ENCODE results near the gene DHCR24.

The DHCR24 gene

GRCh38 chr1:54889132-54889725, 2.2 kb upstream of the DHCR24 start:
- CTCF ChIA-PET: no interaction called here
- POLR2A ChIA-PET: no interaction called here
- no peak for DNase-seq (ENCODE audit: extremely low spot score)
- TF ChIP-seq CTCF (IDR thresholded peaks at IDR 0.05; ENCODE audit: control extremely low read depth, extremely low read depth, low read depth, missing control alignments): no peak

- DNase-seq (ENCODE audit: extremely low spot score): no peak
These were observed 1.2 kb upstream of the DHCR24 start for GRCh38 chr1:54888080-54888733.

GRCh38 chr1:54887665-54888071, 673 bp upstream of the DHCR24 start:
- TF ChIP-seq CTCF (IDR thresholded peaks at IDR 0.05; ENCODE audit: control extremely low read depth, extremely low read depth, low read depth, missing control alignments): no peak
- DNase-seq (ENCODE audit: extremely low spot score): no peak
- POLR2A ChIA-PET: no interaction called here
- CTCF ChIA-PET: interaction anchor here (1.0 to 3.8 kb wide), 5 partner anchors 13 to 57 kb away, joined by 3 to 17 read pairs (median 3); no protein-coding TSS in a partner anchor

More at GRCh38 chr1:54888080-54888733, 1.2 kb upstream of the DHCR24 start:
- ChIA-PET CTCF (interaction anchor here (1.0 to 3.8 kb wide), 4 partner anchors 13 to 29 kb away, joined by 3 to 17 read pairs (median 3); no protein-coding TSS in a partner anchor), POLR2A (no interaction called here)
- TF ChIP-seq CTCF (IDR thresholded peaks at IDR 0.05; ENCODE audit: control extremely low read depth, extremely low read depth, low read depth, missing control alignments): no peak

DNA sequence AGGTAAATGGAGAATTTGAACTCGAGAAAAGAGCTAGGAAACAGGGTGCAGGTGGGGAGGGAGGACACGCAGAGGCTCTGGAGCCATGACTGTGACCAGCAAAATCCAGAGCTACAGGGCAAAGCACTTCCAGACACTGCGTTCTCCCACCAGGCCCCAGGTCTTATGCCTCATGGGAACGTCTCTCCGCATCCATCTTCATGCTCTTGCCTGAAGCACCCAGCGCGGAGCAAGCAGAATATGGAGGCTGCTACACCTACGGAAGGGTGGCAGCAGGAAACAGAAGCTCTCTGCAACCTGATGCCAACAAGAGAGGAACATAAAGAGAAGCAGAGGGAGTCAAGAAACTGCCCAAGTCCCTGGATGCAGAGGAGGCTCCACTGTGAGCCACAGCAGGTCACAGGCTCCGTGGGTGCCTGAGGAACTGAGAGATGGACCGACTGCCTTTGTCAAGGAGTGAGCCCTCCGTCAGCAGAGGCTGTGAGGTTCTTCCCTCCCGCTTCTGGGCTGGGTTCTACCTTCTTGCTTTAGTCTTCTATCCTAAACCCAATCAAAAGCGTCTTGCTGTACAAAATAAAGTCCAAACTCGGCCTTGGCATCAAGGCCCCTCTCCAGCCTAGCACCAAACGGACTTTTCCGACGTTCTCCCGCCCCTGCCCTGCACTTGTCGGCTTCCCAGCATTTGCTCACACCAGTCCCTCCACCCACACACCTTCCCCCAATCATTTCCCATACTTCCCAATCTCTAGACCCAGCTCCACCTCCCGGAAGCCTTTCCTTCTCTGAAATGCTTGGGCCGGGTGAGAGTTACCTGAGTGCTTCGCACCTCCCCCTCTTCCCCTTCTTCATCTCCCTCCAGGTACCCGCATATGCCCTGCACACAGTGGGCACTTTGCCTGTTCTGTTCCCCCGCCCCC, 930 bp downstream of the DHCR24 start:
- TF ChIP-seq CTCF (IDR thresholded peaks at IDR 0.05; ENCODE audit: control extremely low read depth, extremely low read depth, low read depth, missing control alignments): no peak
- ChIA-PET CTCF (interaction anchor here (0.8 to 3.8 kb wide), 4 partner anchors 11 to 59 kb away, joined by 3 to 17 read pairs (median 4); no protein-coding TSS in a partner anchor), POLR2A (no interaction called here)
- no peak for DNase-seq (ENCODE audit: extremely low spot score)

DNA sequence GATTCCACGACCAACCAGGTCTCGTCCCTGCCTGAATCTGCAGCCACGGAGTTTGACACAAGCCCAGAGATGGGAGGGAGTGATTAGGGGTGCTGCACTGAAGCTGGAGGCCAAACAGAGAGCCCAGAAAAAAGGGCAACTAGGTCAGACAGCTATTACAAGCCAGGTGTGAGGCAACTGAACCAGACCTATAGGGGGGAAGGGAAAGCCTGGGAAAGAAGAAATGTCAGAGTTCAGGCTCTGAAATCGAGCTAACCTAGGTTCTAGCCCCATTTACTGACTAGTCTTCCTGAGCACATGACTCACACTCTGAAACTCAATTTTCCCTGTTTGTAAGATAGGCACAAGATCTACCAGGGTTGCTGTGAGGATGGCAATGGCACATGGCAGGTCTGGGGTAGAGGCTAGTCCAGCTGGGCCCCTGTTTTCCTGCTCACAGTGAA, 1.7 kb downstream of the DHCR24 start:
- no peak for TF ChIP-seq CTCF (IDR thresholded peaks at IDR 0.05; ENCODE audit: control extremely low read depth, extremely low read depth, low read depth, missing control alignments)
- CTCF ChIA-PET: interaction anchor here (1.5 to 3.8 kb wide), 2 partner anchors 11 to 18 kb away, joined by 3 to 17 read pairs; no protein-coding TSS in a partner anchor
- DNase-seq (ENCODE audit: extremely low spot score): no peak
- POLR2A ChIA-PET: no interaction called here

DNA sequence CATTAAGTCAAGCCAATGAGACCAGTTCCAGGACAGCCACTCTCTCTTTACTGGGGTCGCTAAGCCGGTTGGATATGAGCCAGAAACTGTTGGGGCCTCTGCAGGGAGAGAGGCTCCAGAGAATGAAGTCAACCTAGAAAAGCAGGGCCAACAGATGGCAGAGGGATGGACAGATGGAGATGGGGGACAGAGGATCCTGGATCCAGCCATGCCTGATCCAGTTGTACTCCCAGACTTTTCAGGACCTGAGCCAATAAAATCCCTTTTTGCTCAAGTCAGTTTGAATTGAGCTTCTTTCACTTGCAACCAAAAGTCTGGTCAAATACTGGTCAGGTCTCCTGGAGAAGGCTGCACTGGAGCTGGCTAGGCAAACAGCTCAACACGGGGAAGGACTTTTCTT, 2.2 kb downstream of the DHCR24 start:
- TF ChIP-seq CTCF (IDR thresholded peaks at IDR 0.05; ENCODE audit: control extremely low read depth, extremely low read depth, low read depth, missing control alignments): no peak
- ChIA-PET POLR2A (no interaction called here), CTCF (interaction anchor here (0.9 to 3.8 kb wide), 3 partner anchors 10 to 27 kb away, joined by 3 to 17 read pairs (median 3); no protein-coding TSS in a partner anchor)
- no peak for DNase-seq (ENCODE audit: extremely low spot score)

All from GM10248 (cell line).